Islet of Langerhans (tissue), 1 donor: Measurements from ENCODE around the gene IL1RAPL1.
"Not testable (repeated sequence)": the region's sequence is repeated elsewhere in the genome, so short reads cannot be mapped to it uniquely, and the experiment has no call there.

Source experiments
- FAIRE-seq: peaks from one replicate; lab custom pipeline; 2011; peaks lifted over from hg19 to GRCh38; lab: Jason Lieb, UNC

IL1RAPL1 gene

DNA sequence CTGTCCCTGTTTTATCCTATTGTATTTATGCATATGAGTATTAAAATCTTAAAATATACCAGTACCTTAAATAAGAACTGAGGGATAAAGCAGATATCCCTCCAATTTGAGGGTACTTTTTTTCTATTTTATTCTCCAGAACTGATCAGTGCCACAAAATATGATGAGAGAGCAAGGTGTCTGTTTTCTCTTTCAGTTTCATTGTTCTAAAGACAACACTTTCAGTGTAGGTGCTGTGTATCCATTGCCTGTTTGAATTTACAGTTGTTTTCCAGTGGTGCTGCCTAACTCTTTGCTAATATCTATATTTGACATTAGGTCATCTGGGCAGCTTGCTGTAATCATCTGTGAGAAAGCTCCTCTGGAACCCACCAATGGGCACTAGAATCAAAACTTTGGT lies 394.7 kb downstream of the IL1RAPL1 start:
- no peak for FAIRE-seq

DNA sequence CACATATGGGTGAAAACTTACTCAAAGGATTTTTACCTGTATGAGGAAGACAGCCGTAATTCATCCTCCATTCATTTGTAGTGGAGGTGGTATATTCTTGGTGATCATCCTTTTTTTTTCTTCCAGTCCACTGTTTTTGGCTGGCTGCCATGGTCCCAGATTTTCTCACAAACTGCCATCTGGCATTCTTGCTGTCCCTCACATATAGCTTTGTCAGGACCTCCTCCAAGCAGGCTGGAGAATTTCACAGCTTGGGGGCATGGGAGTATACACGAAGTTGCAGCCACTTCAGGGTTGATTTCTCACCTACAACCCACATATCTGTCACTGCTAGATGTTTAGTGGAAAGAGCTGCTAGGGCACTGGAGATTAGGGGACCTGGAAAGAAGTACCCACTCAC lies 401.0 kb downstream of the IL1RAPL1 start:
- FAIRE-seq: no peak

DNA sequence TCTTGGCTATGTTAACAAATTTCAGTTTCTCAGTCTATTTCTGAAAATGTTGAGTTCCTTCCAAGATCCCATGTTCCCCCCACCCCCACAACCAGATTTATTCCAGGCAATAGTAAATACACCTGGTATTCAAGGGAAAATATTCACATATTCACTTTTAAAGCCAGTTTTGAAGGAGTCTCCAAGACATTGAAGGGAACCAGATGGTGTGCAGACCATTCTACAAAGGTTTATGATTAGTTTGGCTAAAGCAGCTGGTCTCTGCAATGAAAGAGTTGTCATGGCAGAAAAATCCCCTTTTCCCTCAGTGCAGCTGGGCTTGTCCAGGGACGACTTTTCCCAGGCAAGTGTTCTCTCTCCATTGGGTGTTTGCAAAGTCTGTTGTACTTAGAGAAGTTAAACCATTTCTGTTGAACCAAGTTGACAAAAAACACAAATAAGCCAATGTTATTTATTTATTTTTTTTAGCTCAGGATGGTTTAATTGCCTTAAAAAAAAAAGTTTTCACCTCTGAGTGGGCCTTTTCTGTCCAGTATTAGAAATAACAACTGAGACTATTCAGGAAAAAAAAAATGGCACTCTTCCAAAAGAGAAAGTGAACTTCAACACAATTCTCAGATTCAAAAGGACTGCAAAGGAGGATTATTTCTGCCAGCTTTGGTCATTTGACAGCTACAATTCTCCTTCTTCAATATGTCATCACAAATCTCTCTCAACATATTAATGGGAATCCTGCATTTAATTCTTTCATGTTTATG lies 410.6 kb downstream of the IL1RAPL1 start:
- FAIRE-seq: no peak

DNA sequence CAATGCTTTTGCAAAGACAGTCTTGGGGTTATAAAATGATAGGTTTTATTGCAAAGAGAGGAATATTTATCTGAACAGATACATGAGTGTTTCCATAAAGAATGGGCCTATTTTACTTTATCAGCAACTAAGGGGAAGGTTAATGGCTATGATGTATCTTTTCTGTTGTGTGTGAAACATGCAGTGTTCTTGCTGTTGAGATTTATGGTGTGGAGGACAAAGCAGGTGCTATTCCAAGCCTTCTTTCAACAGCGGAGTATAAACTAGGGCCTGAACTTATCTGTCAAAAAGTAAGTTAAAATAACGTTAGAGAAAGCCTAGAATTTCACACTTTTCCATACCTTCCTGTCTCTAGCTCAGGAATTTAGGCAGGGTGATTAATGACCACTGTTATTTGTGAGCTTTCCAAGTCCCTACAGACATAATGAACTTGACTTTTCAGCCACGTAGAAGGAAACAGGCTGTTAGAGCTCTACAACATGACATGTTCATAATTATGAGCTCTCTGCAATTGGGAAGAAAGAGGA lies 411.4 kb downstream of the IL1RAPL1 start:
- FAIRE-seq: no peak

DNA sequence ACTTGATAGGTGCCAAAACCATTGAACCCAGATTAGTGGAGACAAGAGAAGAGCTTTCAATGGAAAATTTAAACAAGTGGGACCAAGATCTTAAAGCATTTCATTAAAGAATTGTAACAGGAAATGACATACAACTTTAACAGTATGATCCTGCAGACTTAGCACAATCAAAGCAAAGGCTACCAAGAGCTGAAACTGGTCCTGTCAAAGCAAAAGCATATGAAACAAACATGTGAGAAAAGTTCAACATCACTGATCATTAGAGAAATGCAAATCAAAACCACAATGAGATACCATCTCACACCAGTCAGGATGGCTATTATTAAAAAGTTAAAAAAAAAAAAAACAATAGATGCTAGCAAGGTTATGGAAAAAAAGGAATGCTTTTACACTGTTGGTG lies 425.6 kb downstream of the IL1RAPL1 start:
- no peak for FAIRE-seq

DNA sequence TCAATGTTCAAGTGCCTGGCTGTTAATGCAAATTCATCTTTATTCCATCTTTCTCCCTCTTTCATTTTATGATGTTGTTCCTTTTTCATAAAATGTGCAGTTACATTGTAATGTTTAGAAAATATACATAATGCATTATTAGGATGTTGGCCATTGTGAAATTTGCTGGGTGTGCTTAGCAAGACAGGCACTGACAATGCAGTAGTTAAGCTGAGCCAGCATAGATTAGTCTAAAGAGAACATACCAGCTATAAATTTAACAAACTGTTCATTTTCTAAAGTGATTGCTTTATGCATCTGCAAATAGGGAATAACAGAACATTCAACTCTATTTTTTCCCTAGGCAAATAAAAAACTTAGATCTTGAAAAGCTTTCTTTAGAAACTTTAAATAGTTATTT lies 436.0 kb downstream of the IL1RAPL1 start:
- no peak for FAIRE-seq

DNA sequence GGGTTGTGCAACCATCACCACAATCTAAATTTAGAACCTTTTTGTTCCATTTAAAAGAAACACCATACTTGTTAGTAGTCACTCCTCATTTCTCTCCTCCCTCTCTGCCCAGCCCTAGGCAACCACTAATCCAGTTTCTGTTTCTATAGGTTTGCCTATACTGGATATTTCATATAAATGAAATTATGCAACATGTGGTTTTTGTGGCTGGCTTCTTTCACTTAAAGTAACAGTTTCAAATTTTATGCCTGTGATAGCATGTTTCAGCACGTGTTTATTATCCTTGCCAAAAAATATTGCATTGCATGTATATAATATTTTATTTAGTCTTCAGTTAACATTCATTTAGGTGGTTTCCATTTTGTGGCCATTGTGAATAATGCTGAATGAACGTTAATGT lies 437.6 kb downstream of the IL1RAPL1 start:
- FAIRE-seq: no peak

DNA sequence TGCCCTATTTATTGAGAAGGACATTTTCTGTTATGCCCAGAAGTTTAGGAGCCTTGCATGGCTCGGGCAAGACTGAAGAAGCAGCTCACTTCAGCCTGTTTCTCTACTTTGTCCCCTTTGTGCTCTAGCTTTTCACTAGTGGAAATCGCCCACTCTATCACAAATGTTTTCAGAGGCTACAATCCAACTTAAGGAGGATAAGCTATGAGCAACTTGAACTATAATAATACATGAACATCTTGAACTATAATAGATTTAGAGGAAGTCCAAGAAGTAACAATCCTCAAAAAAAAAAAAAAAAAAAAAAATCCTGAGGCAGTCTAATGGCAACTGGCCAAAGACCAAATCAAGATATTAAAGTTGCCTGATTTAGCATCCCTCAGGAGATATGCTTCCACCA lies 452.3 kb downstream of the IL1RAPL1 start:
- FAIRE-seq: no peak

DNA sequence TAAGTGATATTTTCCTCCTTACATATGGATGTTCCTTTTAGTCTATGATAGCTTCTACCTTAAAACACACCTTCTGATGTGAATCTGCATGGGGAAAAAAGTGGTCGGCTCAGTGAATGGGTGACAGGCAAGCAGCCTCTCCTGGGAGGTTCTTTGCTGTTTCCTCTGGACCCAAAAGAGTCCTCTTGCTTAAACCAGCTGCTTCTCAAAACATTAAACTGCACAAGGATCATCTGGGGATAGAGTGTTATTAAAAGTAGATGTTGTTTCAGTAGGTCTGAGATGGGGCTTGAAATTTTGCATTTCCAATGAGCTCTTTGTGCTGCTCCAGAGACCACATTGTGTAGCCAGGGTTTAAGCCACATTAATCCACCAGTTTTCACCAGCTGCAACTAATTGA lies 452.9 kb downstream of the IL1RAPL1 start:
- FAIRE-seq: no peak

DNA sequence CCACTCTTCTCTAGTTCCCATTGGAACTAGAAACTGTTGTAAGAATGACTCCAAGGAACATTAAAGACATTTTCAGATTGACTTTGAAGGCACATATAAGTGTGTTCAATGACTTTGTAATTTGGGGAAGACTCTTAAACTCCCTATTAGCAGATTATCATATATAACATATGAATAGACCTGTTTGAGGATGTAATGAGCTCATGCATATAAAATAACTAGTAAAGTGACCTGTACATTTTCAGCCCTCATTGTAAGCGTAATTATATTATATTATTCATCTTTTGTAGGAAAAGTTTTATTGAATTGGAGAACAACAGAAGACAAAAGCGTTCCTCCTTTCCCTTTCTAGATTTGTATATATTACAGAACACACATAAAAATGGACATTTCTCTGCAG lies 455.1 kb downstream of the IL1RAPL1 start:
- no peak for FAIRE-seq

DNA sequence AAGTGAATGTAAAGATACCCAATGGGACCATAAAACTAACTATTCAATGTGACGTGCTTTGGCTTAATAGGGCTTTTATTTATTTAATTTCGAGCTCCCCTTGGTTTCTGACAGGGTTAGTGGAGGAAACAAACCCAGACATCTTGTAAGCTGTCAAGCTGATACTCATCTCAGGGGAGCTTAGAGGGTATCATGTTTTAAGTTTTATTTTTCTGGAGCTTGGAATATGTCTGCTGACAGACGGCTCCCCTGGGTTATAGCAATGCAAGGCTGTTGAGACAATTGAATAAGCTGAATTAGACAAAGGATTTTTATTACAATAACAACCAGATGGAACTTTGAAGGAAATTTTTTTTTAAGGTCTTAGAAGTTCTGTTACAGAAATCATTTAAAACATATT lies 456.5 kb downstream of the IL1RAPL1 start:
- no peak for FAIRE-seq

DNA sequence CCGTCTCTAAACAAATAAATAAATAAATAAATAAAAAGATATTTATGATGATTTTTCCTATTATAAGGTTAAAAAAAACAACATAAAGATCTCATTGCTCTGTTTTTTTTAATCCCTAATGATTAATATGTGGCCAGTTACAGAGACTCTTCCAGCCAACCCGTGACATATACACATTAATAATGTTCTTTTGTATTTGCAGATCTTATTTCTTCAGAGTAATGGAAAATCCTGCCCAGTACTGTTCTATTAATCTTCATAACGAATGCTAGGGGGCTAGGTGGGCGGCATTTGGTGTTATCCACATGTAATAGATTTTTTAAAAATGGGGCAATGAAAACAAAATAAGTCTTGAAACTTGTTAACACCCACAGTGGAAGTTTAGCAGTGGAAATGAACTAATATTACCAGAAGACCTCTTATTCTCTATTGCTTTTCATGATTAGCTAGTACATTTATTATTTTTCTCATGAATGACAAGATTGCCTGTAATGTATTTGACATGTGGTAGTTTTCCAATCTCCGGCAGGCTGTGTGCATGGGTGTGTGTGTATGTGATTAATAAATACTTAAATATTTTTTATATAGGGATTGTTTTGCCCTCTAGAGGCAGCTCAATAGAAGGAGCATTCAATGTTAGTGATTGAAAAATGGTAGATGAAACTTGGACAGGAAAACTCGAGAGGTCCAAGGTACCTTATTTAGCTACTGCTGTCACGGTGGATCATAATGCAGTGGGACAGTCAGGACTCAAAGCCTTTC lies 457.4 kb downstream of the IL1RAPL1 start:
- peak; percentile 60 for FAIRE-seq

DNA sequence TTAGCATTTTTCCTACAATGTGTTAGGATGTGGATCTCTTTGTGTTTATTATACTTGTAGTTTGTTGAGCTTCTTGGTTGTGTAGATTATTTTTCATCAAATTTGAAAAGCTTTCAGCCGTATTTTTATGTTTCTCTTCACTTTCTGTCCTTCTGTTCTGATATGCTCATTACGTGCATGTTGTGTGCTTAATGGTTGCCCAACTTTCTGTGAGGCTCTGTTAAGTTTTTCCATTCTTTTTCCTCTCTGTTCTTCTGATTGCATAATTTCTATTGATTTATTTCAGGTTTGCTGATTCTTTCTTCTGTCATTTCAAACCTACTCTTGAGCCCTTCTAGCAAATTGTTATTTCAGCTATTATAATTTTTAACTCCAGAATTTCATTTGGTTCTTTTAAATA lies 478.2 kb downstream of the IL1RAPL1 start:
- no peak for FAIRE-seq

DNA sequence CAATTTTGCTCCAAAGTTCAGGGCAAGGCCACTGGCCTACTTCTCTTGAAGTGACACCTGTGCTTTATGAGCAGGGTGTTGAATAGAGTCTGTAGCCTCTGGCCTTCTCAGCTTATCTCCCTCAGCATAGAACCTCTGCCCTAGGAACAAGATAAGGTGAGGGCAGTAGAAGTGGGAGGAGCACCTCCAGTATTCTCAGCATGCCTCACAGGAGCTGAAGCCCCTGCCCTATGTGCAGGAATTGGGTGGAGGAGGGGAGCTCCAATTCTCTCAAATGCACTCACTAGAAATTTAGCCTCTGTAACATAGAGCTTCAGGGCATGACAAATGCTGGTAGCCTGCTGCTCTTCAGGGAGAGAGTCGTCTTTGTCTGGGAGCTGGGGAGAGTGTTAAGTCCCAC lies 479.3 kb downstream of the IL1RAPL1 start:
- no peak for FAIRE-seq

DNA sequence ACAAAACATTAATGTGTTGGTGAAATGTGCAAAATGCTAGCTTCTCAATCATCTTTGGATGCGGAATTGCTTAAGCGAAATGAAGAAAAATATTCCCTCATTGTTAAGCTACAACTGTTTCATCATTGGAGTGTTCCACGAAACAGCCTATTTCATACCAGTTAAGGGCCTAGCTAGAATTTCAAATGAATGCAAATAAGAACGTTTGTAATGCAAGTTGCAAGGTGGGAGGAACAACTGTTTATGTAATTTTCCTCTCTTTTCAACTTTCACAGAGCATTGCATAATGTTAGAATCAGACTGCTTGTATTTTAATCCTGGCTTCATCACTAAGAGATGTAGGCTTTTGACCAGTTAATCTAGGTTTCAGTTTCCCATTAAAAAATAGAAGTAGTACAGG lies 480.1 kb downstream of the IL1RAPL1 start:
- FAIRE-seq: no peak

DNA sequence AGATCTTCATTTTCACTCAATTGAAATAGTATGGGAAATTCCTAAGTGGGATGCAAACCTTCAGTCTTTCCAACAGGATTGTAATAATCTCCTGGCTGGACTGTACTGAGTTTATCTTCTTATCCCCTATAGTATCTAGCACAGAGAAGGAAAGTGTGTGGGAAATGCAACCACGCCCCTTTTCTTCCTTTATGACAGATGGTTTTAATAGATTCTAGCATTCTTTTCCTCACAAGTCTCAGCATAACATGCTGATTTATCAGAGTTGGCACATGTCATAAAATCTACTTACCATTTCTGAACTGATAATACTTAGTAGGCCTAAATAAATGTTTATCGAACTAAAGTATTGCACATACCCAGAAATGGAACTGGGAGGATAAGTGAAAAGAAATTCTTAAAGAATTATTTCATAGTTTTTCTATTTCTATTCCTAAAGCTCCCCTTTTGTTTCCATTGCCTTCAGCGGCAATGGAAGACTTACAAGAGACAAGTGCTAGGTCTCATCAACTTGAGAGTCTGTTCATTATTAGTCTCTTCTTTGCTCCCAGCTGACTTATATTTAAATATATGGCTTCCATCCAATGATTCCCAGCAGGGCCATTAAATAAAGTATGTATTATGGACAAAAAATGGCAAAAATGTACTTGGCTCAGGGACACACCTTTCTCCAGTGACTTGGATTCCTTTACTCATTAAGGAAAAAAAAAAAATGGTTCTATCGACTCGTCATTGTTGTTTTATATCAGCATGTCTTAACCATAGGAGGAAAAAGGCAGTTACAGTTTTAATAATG lies 484.5 kb downstream of the IL1RAPL1 start:
- FAIRE-seq: no peak

DNA sequence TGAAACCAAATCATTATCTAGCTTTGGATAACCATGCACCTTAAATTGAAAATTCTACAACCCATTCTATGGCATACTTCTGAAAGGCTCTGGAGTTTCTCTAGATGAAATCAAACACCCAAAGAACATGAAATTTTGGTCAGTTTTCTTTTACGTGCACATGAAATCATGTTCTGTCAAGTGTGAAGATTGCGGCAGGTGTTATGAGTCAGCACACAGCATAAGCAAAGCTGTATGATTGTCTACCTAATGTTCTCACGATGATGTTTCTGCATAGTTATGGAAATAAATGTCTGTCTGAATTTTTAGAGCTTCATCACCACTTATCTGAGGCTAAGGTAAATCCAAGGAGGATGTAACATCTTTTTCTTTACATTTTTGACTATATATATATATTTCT lies 495.3 kb downstream of the IL1RAPL1 start:
- no peak for FAIRE-seq

DNA sequence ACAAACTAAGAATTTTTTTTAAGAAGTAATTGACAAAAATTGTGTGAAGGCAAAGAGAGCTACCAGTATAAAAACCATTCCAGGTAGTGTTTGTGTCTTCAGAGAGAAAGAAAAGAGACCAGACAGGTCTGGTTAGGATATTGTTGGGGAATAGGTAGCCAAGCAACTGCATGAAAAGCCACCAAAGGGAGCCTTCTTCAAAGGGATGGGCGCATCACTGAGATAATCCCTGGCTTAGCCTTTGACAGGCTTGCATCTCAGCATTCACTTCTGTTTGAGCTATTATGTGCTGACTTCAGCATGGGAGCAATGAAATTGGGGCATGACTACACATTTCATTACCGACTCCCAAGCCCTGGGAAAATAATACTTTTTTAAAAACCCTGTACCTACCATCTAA lies 496.6 kb downstream of the IL1RAPL1 start:
- FAIRE-seq: no peak

DNA sequence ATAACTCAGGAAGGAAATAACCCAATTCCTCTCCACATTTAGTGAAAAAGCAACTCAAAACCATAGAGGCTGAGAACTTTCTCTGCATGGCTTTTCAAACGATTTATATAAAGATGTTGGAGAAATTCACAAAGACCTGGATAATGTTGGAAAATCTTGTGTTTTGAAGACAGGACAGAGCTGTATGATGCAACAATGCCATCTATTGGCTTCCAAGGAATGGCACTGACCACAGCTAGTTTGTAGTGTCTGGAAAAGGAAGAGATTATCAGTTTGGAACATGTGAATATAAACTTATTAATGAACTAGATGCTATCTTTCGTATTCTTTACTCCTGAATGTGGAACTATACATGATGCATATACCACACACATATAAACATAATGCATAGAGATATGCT lies 503.6 kb downstream of the IL1RAPL1 start:
- FAIRE-seq: peak; percentile 96

DNA sequence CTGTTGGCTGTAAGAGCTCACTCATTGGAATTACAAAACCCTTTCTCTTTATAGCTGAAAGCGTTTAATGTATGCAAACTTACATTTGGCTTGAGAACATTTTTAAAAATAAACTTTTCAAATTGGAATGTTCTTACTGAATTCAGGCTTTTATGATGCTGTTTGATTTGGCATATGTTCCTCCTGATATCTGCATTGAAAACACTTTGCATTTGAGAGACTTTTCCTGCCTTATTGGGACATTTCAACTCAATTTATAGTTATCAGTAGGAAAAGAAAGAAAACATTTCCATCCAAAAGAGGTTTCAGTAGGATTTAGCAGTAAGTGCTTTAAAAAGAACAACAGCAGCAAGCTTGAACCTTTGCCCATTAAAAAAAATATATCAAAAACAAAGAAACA lies 520.0 kb downstream of the IL1RAPL1 start:
- FAIRE-seq: no peak

DNA sequence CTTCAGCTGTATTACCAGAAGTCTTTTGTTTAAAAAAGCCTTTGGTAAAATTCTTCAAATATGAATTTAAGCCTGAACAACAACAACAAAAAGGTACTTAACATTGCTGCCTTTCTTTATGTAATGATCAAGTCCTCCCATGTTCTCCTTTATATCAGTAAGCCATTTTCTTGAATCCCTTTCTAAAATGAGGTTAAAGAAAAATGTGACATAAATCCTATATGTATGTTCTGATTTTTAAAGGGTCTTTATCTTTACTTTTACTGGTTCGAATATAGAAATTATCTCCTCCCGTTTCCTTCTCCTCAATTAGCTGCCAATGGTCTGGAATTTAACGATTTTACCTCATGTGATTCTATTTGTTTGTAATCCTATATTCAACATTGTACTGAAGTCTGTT lies 522.8 kb downstream of the IL1RAPL1 start:
- FAIRE-seq: no peak

DNA sequence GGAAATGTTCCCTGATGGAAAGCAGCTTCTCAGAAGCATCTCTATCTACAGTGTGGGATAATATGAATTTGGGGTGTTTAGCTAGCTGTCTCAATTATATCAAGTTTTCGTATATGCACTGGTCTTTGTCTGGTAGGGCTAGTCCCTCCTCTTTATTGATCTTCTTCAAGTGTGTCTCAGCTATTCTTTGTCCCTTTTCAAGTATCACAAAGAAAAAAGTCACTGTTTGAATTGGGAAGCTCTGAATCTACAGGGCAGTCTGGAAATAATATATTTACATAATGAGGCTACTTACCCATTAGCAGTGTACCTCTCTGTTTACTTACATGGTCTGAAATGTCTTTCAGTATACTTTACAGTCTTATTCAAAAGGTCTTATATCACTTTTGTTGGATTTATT lies 526.0 kb downstream of the IL1RAPL1 start:
- no peak for FAIRE-seq

DNA sequence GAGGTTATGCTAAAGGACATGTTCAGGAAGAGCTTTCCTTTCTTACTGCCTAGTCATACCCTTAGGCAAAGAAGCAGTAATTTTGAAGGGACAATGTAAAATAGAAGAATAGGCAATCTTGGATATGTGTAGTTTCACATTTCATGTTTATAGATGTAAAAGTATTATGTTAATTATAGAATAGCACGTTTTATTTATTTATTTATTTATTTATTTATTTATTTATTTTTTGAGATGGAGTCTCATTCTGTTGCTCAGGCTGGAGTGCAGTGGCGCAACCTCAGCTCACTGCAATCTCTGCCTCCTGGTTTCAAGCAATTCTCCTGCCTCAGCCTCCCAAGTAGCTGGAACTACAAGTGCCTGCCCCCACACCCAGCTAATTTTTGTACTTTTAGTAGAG lies 535.6 kb downstream of the IL1RAPL1 start:
- not testable (repeated sequence) for FAIRE-seq
